CD4-positive, alpha-beta T cell treated with Interleukin-15 for 4 hours (primary cell): ENCODE measurements around the gene CFAP251.
"Not testable (repeated sequence)": the region's sequence is repeated elsewhere in the genome, so short reads cannot be mapped to it uniquely, and the experiment has no call there.

Experiments used
- DNase-seq: peaks from one replicate; pipeline ENCODE4 v3.0.0-alpha.2; 2020; ENCODE audit warnings: low spot score

Gene CFAP251, protein sequence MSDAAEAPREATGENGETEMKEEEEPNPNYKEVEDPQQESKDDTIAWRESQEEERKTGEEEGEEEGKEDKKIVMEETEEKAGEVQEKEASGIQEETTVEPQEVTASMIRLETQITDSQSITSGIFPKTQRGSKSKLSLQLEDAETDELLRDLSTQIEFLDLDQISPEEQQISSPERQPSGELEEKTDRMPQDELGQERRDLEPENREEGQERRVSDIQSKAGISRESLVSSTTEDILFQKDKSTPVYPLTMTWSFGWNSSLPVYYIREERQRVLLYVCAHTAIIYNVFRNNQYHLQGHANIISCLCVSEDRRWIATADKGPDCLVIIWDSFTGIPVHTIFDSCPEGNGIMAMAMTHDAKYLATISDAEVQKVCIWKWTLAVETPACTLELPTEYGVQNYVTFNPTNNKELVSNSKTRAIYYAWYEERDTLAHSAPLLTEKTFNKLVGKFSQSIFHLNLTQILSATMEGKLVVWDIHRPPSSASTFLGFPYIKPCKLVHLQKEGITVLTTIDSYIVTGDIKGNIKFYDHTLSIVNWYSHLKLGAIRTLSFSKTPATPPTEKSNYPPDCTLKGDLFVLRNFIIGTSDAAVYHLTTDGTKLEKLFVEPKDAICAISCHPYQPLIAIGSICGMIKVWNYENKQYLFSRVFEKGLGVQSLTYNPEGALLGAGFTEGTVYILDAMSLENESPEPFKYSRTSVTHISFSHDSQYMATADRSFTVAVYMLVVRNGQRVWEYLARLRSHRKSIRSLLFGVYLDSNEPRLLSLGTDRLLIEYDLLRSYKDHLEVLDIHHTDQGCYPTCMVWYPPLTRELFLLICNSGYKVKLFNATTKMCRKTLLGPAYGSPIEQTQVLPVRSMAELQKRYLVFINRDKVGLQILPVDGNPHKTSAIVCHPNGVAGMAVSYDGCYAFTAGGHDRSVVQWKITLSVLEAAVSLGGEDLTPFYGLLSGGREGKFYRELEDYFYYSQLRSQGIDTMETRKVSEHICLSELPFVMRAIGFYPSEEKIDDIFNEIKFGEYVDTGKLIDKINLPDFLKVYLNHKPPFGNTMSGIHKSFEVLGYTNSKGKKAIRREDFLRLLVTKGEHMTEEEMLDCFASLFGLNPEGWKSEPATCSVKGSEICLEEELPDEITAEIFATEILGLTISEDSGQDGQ

DNA sequence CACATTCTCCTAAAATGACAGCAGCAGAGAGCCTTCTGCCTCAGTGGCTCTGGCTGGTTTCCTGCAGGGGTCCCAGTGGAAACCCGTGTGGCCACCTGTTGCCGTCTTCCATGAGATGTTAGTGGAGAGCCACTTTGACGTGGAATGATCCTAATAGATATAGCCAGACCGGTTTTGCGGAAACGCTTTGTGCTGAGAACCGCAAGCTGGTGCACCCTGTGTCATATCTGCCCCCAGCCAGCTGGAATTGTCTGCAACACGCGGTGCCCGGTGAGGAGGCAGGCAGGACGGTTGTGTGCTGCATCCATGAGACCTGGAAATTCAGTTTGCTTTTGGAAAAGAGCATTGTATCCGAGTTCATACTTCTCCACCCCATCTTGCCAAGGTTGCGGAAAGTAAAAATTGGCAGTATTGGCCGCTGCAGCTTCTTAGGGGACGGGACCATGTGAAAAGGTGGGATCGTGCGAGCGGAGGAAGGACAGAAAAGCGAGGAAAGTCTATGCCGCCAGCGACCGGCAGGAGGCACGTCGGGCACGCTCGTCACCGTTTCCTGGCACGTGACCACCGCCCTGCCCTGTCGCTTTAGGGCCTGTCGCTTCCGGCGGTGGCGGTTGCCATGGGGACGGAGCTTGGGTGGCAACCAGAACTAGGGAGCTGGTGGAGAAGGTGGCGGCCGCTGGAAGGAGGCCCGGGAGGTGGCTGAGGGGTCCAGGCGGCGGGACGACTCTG, at the start of gene CFAP251:
CFAP251 (plus strand) TSS at position 643 of the 729 bp plus-strand sequence. CDS start 2,714 bp downstream, outside the sequence.
- peak; percentile 94 for DNase-seq

DNA sequence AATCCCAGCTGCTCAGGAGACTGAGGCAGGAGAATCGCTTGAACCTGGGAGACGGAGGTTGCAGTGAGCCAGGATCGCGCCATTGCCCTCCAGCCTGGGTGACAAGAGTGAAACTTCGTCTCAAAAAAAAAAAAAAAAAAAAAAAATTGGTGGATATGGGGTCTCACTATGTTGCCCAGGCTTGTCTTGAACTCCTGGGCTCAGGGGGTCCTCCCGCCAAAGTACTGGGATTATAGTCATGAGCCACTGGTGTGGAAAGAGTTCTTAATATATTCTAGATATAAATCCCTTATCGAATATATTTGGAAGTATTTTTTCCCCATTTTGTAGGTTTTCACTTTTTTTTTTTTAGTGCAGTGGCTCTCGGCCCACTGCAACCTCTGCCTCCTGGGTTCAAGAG, 49.2 kb upstream of the CFAP251 start:
- DNase-seq: not testable (repeated sequence)

DNA sequence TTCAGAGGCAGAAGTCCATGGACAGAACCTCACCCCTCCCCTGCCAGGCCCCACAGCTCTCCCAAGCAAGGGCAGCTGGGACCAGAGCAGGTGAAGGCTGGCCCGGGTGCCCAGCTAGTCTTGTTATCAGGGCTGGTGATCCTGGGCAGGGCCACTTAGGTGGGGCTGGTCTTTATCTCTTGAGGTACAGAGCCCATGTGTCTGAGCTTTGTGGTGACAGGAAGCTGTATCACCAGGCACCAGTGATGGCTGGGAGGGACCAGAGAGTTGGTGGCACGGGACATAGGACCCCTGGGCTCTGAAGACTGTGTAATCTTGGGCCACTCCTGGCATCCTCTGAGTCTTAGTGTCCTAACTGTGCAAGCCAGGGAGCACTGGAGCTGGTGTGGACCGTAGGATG, 46.9 kb upstream of the CFAP251 start:
- DNase-seq: no peak

DNA sequence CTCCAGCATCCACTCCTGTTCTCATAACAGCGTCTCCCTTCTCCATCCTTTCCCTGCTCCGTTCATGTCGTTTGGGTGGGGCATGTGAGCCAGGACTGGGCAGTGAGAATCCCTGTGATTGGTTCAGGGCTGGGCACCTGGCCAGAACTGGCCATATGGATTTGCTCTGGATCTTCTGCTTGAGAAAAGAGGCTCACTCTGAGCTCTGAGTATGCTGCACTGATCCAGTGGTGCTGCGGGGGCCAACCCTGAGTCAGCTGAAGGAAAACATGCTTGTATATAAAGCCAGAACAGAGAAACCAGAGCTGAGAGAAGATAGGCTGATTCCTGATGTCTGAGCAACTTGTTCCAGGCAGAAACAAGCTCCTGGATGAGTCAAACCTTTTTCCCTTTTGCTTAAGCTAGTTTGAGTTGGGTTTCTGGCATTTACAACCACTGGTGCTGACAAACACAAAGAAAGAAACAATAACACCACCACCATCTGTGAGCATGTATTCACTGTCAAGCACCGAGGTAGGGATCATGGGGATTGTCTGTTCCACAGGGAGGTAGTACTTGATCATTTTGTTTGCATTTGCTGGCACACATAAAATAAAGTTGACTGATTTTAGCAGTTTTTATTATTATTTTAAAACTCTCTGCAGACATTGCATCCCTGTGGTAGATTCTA, 45.7 kb upstream of the CFAP251 start:
- no peak for DNase-seq

DNA sequence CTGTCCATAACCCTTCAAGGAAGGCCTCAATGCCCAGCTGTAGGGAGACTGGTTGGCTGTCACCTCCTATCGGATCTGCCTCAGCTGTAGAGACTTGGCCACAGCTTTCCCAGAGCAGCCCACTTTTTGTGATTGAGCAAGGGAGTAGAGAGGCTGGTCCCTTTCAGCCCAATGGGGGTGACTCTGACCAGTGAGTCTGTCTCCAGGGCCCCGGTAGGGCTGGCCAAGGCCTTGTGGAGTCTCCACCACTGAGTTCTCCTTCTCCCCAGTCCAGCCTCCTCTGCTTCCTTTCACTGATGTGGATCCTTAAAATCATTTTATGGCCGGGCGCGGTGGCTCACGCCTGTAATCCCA, 45.2 kb upstream of the CFAP251 start:
- no peak for DNase-seq

DNA sequence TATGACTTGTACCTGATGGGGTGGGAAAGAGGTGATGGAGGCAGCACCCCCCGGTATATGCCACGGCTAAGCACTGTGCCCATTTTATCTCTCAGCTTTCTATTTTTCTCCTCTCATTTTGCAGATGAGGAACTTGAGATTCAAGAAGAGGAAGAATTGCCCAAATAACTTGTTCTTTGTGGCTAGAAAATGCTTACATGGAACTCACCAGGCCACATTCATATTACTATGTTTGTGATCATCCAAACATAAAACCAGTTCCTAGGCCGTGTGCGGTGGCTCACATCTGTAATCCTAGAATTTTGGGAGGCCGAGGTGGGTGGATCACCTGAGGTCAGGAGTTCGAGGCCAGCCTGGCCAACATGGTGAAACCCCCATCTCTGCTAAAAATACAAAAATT, 44.3 kb upstream of the CFAP251 start:
- no peak for DNase-seq

DNA sequence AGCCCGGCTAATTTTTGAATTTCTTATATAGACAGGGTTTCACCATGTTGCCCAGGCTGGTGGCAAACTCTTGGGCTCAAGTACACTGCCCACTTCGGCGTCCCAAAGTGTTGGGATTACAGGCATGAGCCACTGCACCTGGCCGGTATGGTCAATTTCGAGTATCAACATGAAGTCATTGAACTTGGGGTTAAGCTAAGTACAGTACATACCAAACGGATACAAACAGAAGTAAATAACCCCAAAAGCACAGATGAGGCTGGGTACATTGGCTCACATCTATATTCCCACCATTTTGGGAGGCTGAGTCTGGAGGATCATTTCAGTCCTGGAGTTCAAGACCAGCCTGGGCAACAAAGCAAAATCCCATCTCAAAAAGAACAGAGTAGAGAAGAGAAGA, 42.8 kb upstream of the CFAP251 start:
- DNase-seq: no peak

DNA sequence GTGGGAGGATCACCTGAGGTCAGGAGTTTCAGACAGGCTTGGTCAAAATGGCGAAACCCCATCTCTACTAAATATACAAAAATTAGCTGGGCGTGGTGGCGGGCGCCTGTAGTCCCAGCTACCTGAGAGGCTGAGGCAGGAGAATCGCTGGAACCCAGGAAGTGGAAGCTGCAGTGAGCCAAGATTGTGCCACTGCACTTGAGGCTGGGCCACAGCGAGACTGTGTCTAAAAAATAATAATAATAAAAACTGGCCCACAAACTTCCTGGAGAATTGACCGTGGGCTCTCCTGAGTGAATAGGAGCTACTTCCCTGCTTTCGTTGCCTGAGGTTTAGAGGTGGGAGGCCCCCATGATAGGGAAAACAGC, 42.3 kb upstream of the CFAP251 start:
- DNase-seq: not testable (repeated sequence)

DNA sequence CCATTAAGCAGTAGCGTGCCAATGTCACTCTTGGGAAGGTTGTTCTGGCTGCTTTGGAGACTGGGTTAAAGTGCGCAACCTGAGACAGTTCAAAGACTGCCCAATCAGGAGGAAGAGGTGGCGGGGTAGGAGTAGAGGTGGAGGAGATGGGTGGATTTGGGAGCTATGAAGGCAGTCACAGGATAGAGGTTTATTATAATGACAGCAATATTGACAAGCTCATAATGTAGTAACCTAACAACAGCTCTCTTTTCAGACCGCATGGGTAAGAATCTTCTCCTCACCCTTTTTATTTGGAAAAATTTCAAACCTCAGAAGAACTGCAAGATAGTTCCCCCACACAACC, 35.1 kb upstream of the CFAP251 start:
- DNase-seq: no peak

DNA sequence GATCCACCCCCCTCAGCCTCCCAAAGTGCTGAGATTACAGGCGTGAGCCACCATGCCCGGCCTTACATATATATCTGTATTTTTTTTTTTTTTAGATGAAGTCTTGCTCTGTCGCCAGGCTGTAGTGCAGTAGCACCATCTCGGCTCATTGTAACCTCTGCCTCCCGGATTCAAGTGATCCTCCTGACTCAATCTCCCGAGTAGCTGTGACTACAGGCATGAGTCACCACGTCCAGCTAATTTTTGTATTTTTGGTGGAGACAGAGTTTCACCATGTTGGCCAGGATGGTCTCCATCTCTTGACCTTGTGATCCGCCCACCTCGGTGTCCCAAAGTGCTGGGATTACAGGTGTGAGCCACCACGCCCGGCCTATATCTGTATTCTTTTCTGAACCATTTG, 33.3 kb upstream of the CFAP251 start:
- DNase-seq: not testable (repeated sequence)

DNA sequence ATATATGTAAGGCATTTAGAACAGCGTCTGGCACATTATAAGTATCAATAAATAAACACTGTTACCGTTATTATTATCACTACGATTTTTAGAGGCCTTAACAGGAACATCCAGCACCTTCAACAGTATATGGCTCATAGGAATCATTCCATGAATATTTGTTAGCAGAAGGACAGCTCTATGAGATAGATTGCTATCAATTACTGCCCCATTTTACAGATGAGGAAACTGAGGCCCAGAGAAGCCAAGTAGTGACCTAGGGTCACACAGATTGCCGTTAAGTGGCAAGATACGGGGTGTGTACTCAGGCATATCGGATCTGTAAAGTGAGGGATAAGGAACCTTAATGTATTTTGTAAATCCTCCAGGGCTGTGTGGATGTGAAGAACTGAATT, 30.3 kb upstream of the CFAP251 start:
- DNase-seq: no peak

DNA sequence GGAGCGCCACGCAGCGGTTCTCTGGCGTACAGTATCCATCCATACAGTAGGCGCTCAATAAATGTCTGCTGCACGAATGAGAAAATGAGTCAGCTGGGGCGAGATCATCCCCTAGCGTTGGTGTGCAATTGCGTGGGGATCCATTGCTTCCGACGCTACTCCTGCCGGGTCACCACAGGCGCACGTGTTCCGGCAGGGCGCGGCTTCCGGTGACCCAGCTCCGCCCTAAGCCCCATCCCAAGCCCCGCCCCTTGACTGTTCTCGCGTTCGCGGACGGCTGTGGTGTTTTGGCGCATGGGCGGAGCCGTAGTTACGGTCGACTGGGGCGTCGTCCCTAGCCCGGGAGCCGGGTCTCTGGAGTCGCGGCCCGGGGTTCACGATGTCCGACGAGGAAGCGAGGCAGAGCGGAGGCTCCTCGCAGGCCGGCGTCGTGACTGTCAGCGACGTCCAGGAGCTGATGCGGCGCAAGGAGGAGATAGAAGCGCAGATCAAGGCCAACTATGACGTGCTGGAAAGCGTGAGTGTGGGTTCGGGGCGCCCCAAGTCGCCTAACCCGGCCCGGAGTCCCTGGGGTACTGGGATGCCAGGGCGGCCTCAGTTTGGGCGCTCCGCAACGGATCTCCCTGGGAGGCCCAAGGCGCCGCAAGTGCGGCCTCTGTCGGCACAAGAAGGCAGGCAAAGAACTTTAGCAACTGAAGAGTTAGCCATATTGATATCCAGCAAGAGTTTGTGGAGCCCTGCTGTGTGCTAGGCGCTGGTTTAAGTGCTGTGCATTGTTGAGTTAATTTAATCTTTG, 29.7 kb upstream of the CFAP251 start, which contains the start of gene PSMD9:
PSMD9 (plus strand) TSS at position 313 of the 796 bp plus-strand sequence; CDS start at position 380, 67 bp downstream.
- peak; percentile 98 for DNase-seq

DNA sequence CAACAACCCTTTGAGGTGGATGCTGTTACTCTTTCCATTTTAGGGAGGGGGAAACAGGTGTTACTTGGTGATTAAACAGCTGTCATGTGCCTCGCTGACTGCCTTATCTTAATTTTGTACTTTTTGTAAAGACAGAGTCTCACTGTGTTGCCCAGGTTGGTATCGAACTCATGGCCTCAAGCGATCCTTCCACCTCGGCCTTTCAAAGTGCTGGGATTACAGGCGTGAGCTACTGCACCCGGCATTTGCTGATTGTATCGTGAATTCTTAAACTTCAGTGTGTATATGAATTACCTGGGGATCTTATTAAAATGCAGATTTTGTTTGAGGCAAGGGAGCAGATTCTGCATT, 29.1 kb upstream of the CFAP251 start:
- DNase-seq: no peak

DNA sequence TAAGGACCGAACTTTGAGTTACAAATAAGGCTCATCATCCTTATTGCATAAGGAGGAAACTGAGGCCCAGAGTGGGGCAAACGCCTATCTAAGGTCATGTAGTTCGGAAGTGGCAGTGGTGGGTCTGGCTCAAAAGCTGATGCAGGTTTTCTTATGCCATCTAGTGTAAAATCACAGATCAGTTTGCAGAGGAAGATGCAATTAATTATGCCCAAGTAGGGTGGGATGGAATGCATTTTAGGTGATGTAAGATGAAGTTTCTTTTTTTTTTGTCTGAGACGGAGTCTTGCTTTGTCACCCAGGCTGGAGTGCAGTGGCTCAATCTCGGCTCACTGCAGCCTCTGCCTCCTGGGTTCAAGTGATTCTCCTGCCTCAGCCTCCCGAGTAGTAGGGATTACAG, 28.7 kb upstream of the CFAP251 start:
- not testable (repeated sequence) for DNase-seq

DNA sequence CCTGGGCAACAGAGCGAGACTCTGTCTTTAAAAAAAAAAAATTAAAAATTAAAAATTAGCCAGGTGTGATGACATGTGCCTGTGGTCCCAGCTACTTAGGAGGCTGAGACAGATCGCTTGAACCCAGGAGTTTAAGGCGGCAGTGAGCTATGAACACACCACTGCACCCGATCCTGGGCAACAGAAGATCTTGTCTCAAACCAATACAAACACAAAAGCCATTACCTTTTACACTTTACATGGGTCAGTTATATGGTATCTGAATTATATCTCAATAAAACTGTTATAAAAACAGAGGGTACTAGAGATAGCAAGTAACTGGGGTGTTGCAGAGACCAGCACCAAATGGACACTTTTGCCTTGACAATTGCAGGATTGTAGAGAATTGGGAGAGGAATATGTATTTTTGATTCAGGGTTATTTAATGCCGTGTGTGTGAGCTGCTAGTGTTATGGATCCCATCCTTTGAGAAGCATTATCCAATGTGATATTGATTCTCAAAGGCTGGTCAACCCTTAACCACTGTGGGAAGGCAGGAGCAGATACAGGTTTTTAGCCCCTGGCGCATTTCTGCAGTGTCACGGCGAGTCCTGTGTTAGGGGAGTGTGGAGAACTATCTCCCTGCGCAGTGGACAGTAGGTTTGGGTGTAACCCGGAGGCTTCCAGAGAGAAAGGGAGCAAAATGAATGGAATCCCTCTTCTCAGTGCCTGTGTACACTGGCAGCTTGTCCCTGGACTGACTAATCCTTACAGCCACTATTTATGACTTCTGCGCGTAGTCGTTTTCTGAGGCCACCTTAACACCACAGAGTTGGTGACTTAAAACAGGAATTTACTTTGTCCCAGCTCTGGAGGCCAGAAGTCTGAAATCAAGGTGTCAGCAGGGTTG, 25.5 kb upstream of the CFAP251 start:
- no peak for DNase-seq

DNA sequence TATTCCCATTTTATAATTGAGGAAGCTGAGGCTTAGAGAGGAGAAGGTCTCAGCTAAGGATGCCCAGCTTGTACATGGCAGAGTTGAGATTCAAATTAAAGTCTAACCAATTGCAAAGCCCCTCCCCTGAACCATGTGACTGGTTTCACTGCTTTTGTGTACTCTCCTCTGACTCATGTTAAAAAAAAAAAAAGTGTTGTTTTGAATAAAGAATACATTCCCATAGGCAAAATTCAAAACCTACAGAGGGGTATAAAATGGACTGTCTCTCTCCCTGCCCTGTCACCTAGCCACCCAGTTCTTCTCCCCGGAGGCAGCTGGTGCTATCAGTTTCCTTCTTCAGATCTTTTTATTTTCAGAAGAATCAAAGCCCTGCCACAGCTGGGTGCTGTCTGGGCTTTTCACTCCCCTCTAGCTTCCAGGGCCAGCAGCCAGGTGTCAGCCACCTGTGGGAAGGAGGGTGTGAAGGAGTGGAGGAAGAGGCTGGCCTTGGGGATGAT, 24.4 kb upstream of the CFAP251 start:
- DNase-seq: no peak

DNA sequence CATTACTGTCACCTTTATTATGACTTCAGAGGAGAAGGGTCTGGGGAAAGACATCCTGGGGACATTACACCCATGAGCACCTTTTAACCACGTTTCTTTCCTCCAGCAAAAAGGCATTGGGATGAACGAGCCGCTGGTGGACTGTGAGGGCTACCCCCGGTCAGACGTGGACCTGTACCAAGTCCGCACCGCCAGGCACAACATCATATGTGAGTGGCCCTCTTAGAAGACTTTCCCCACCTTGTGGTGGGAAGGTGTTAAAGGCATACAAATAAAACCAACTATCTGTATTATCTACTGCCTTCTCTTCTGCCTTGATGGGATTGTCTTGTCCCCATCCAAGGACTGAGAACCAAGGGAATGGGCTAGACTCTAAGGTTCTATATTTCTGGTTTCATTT, 23.8 kb upstream of the CFAP251 start:
- no peak for DNase-seq

DNA sequence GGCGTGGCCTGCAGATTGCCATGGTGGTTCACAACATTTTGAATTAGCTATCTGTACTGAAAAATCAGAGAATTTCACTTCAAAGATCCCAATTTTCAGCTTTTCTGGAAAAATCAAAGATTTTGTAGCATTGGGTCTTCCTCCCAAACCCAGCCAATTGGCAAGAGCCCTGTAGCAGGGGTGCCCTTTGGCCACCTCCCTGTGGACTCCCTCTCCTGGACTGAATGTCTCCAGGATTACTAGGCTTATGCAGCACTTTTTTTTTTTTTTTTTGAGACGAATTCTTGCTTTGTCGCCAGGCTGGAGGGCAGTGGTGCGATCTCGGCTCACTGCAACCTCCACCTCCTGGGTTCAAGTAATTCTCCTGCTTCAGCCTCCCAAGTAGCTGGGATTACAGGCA, 20.1 kb upstream of the CFAP251 start:
- DNase-seq: no peak

DNA sequence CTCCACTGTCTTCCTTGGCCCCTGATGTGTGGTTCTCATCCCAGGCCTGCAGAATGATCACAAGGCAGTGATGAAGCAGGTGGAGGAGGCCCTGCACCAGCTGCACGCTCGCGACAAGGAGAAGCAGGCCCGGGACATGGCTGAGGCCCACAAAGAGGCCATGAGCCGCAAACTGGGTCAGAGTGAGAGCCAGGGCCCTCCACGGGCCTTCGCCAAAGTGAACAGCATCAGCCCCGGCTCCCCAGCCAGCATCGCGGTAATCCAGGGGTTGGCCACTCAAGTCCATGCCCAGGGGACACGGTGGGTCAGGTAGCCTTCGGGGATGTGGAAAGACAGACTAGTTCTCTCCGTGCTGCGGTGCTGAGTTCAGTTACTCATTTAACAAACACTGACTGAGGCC, 18.8 kb upstream of the CFAP251 start:
- no peak for DNase-seq

DNA sequence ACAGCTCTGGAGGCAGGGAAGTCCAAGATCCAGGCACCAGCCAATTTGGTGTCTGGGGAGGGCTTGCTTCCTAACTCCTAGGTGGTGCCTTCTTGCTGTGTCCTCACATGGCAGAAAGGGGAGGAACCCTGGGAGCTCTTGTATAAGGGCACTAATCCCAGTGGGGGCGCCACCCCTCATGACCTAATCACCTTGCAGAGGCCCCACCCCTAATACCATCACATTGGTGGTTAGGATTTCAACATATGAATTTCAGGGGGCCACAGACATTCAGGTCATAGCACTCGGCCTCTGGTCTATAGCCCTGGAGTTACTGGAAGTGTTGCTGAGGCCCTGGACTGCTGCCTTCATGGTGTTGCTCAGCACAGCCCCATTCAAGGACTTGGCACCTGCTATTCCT, 15.2 kb upstream of the CFAP251 start:
- DNase-seq: no peak
